Peyer's patch (tissue), 4 donors: ENCODE data around the gene UGT1A8.
"Not testable (repeated sequence)": the region's sequence is repeated elsewhere in the genome, so short reads cannot be mapped to it uniquely, and the experiment has no call there.

Experiments used
- CTCF ChIP-seq, 6 experiments: fragments of 450-650 bp in 4 of 6; fragments of 200-600 bp in 2 of 6; sonication (generic) in 1 of 6; IDR thresholded peaks; one replicate each; pipeline ENCODE4 v1.5.1; 2017 to 2019; ENCODE audit warnings: antibody characterized with exemption in 6 of 6, mild to moderate bottlenecking in 3 of 6, moderate library complexity in 1 of 6
- POLR2A ChIP-seq, 2 donors: fragments of 450-650 bp; IDR thresholded peaks; one replicate each; pipeline ENCODE4 v1.5.1; 2017; ENCODE audit warnings: antibody characterized with exemption in 2 of 2, mild to moderate bottlenecking in 2 of 2, moderate library complexity in 2 of 2

- TF ChIP-seq POLR2A, CTCF (IDR thresholded peaks at IDR 0.05): not testable (repeated sequence)
These were observed 38.5 kb downstream of the UGT1A8 start for GRCh38 chr2:233655943-233656342.
